GM19463 (cell line): Measurements from ENCODE around the gene LGALS4.
"Not testable (repeated sequence)": the region's sequence is repeated elsewhere in the genome, so short reads cannot be mapped to it uniquely, and the experiment has no call there.

Experiments
- ATAC-seq: cut with Tn5 transposase; IDR thresholded peaks from one replicate; pipeline ENCODE4 v1.9.1; 2021; ENCODE audit warnings: mild to moderate bottlenecking, moderate library complexity; ENCODE audit not compliant: unreplicated experiment

The LGALS4 gene

GRCh38 chr19:38771569-38771968 is 41.2 kb downstream of the LGALS4 start:
- not testable (repeated sequence) for ATAC-seq

- ATAC-seq: not testable (repeated sequence)
Measured at GRCh38 chr19:38770949-38771275, 41.8 kb downstream of the LGALS4 start.

- not testable (repeated sequence) for ATAC-seq
Measured at GRCh38 chr19:38770228-38770948, 42.4 kb downstream of the LGALS4 start.

- no peak for ATAC-seq
Measured at GRCh38 chr19:38769635-38770211, 43.0 kb downstream of the LGALS4 start.

GRCh38 chr19:38766276-38767047 is 46.3 kb downstream of the LGALS4 start:
- no peak for ATAC-seq

GRCh38 chr19:38765214-38765613 is 47.5 kb downstream of the LGALS4 start:
- no peak for ATAC-seq

GRCh38 chr19:38763795-38764220 is 48.9 kb downstream of the LGALS4 start:
- no peak for ATAC-seq

GRCh38 chr19:38761884-38762389 is 50.8 kb downstream of the LGALS4 start:
- ATAC-seq: not testable (repeated sequence)

- ATAC-seq: not testable (repeated sequence)
Measured at GRCh38 chr19:38760805-38761517, 51.8 kb downstream of the LGALS4 start.

GRCh38 chr19:38759590-38760003 is 53.1 kb downstream of the LGALS4 start:
- no peak for ATAC-seq

GRCh38 chr19:38754196-38754595 is 58.5 kb downstream of the LGALS4 start:
- ATAC-seq: not testable (repeated sequence)

- not testable (repeated sequence) for ATAC-seq
Measured at GRCh38 chr19:38753783-38754182, 59.0 kb downstream of the LGALS4 start.
